Cortex of kidney (tissue), 1 donor: ENCODE data around the gene ADAMTSL2.

Experiments
- DNase-seq: peaks from one replicate; lab custom pipeline; 2025; lab: John Stamatoyannopoulos, UW

The ADAMTSL2 gene

GRCh38 chr9:133534346-133535291 lies at the start of gene ADAMTSL2:
ADAMTSL2 (plus strand) TSS chr9:133534704; CDS start chr9:133536713, 2,009 bp downstream.
- no peak for DNase-seq

- DNase-seq = no peak
Observed at GRCh38 chr9:133485531-133486260, 48.8 kb upstream of the ADAMTSL2 start.

GRCh38 chr9:133487331-133487725 lies 47.2 kb upstream of the ADAMTSL2 start:
- DNase-seq = no peak

GRCh38 chr9:133488686-133489252 lies 45.7 kb upstream of the ADAMTSL2 start:
- no peak for DNase-seq

- no peak for DNase-seq
Observed at GRCh38 chr9:133489253-133490190, 45.0 kb upstream of the ADAMTSL2 start.

GRCh38 chr9:133490201-133490681 lies 44.3 kb upstream of the ADAMTSL2 start:
- no peak for DNase-seq

- no peak for DNase-seq
Observed at GRCh38 chr9:133490865-133491655, 43.4 kb upstream of the ADAMTSL2 start.

GRCh38 chr9:133491656-133491925 lies 42.9 kb upstream of the ADAMTSL2 start:
- no peak for DNase-seq

- no peak for DNase-seq
Observed at GRCh38 chr9:133492061-133493021, 42.2 kb upstream of the ADAMTSL2 start.

GRCh38 chr9:133493428-133493827 lies 41.1 kb upstream of the ADAMTSL2 start:
- no peak for DNase-seq

- DNase-seq = no peak
Observed at GRCh38 chr9:133493845-133494540, 40.5 kb upstream of the ADAMTSL2 start.

GRCh38 chr9:133494636-133495326 lies 39.7 kb upstream of the ADAMTSL2 start:
- DNase-seq = no peak

GRCh38 chr9:133495327-133496293 lies 38.9 kb upstream of the ADAMTSL2 start:
- DNase-seq = no peak

GRCh38 chr9:133496861-133497842 lies 37.4 kb upstream of the ADAMTSL2 start:
- no peak for DNase-seq

GRCh38 chr9:133499132-133499891 lies 35.2 kb upstream of the ADAMTSL2 start:
- DNase-seq = no peak
